Neural cell (in vitro differentiated cells): ENCODE results near the gene PIK3R1. TPM values are rescaled to one million over a fixed set of nuclear protein-coding genes. Genes with fewer than 3 reads are reported as not detected.

Experiments used
- H2AFZ ChIP-seq: fragments of 200-600, 300-800 bp; sonication (generic), shearing (Covaris generic); 2 replicates; pipeline ENCODE4 v1.6.0; 2014; ENCODE audit warnings: low read depth, mild to moderate bottlenecking, antibody characterized with exemption, low read length, moderate library complexity
- H3F3A ChIP-seq: fragments of 200-600 bp; shearing (Covaris generic); 2 replicates; pipeline ENCODE4 v1.6.1; 2016; ENCODE audit warnings: mild to moderate bottlenecking, moderate library complexity, mixed read lengths, antibody characterized with exemption, low read length; ENCODE audit not compliant: insufficient read depth, poor library complexity, severe bottlenecking
- H3K27ac ChIP-seq: fragments of 200-600, 300-800 bp; sonication (generic), shearing (Covaris generic); 2 replicates; pipeline ENCODE4 v1.5.1; 2014; ENCODE audit warnings: mild to moderate bottlenecking, low read length, moderate library complexity
- H3K27me3 ChIP-seq: fragments of 300-800, 200-600 bp; sonication (generic), shearing (Covaris generic); 2 replicates; pipeline ENCODE4 v1.6.0; 2014; ENCODE audit warnings: mild to moderate bottlenecking, low read depth, low read length, moderate library complexity; ENCODE audit not compliant: insufficient read depth
- H3K36me3 ChIP-seq: fragments of 300-800, 200-600 bp; sonication (generic), shearing (Covaris generic); 2 replicates; pipeline ENCODE4 v1.5.1; 2014; ENCODE audit warnings: mild to moderate bottlenecking, antibody characterized with exemption, low read length, moderate library complexity; ENCODE audit not compliant: insufficient read depth
- H3K4me2 ChIP-seq: fragments of 300-800, 200-600 bp; sonication (generic), shearing (Covaris generic); 2 replicates; pipeline ENCODE4 v1.6.0; 2014; ENCODE audit warnings: mild to moderate bottlenecking, low read length
- H3K4me3 ChIP-seq: fragments of 300-800, 200-600 bp; sonication (generic), shearing (Covaris generic); 2 replicates; pipeline ENCODE4 v1.5.1; 2014; ENCODE audit warnings: mild to moderate bottlenecking, low read length, moderate library complexity
- H3K79me2 ChIP-seq: fragments of 200-600 bp; shearing (Covaris generic); replicated peaks from 2 replicates; pipeline ENCODE4 v1.6.0; 2014; ENCODE audit warnings: mild to moderate bottlenecking, low read length, moderate library complexity; ENCODE audit not compliant: insufficient read depth
- H3K9ac ChIP-seq: fragments of 300-800, 200-600 bp; sonication (generic), shearing (Covaris generic); 2 replicates; pipeline ENCODE4 v1.6.1; 2016; ENCODE audit warnings: mild to moderate bottlenecking, low read length, mixed read lengths
- H3K9me2 ChIP-seq: fragments of 200-600 bp; shearing (Covaris generic); 2 replicates; pipeline ENCODE4 v1.6.1; 2016; ENCODE audit warnings: mild to moderate bottlenecking, low read length, mixed read lengths; ENCODE audit not compliant: insufficient read depth
- H3K9me3 ChIP-seq: fragments of 200-600, 300-800 bp; sonication (generic), shearing (Covaris generic); 2 replicates; pipeline ENCODE4 v1.6.1; 2016; ENCODE audit warnings: mild to moderate bottlenecking, mixed run types, low read length, moderate library complexity, mixed read lengths
- H4K20me1 ChIP-seq: fragments of 200-600 bp; shearing (Covaris generic); 2 replicates; pipeline ENCODE4 v1.6.1; 2016; ENCODE audit warnings: mild to moderate bottlenecking, mixed run types; ENCODE audit not compliant: insufficient read depth
- EP300 ChIP-seq: fragments of 450-650 bp; conservative IDR thresholded peaks from 2 replicates; pipeline ENCODE4 v1.6.1; 2014; ENCODE audit warnings: antibody characterized with exemption, mild to moderate bottlenecking, moderate library complexity; ENCODE audit not compliant: poor library complexity, severe bottlenecking
- EZH2 ChIP-seq: fragments of 200-600, 300-800 bp; shearing (Covaris generic), sonication (generic); IDR thresholded peaks from 2 replicates; pipeline ENCODE4 v1.6.1; 2014; ENCODE audit warnings: antibody characterized with exemption, low read length, borderline replicate concordance, mild to moderate bottlenecking; ENCODE audit not compliant: insufficient read depth, poor library complexity, severe bottlenecking
- MXI1 ChIP-seq: fragments of 450-650 bp; conservative IDR thresholded peaks from 2 replicates; pipeline ENCODE4 v1.6.1; 2014; ENCODE audit warnings: antibody characterized with exemption, mild to moderate bottlenecking; ENCODE audit not compliant: poor library complexity, severe bottlenecking
- POLR2AphosphoS5 ChIP-seq: IDR thresholded peaks from 2 replicates; pipeline ENCODE4 v1.6.1; 2012
- RAD21 ChIP-seq: fragments of 450-650 bp; conservative IDR thresholded peaks from 2 replicates; pipeline ENCODE4 v1.6.1; 2014; ENCODE audit warnings: antibody characterized with exemption, mild to moderate bottlenecking, moderate library complexity
- SMC3 ChIP-seq: fragments of 450-650 bp; conservative IDR thresholded peaks from 2 replicates; pipeline ENCODE4 v1.6.1; 2014; ENCODE audit warnings: antibody characterized with exemption, mild to moderate bottlenecking, moderate library complexity; ENCODE audit not compliant: poor library complexity
- TAF1 ChIP-seq: IDR thresholded peaks from 2 replicates; pipeline ENCODE4 v1.6.1; 2012; ENCODE audit warnings: low read depth
- polyA plus RNA-seq: library from polyadenylated mRNA; depleted of rRNA; stranded (reverse); fragments of >200 nt; gene quantifications from 2 replicates; pipeline ENCODE4 v1.2.3, GENCODE V29; 2014
- TF ChIP-seq, protein P1 (sequence below): IDR thresholded peaks from 2 replicates; pipeline ENCODE4 v1.6.1; 2012; ENCODE audit warnings: borderline replicate concordance
- TF ChIP-seq, protein P2 (sequence below): fragments of 450-650 bp; IDR thresholded peaks from 2 replicates; pipeline ENCODE4 v1.5.1; 2014; ENCODE audit warnings: antibody characterized with exemption, mild to moderate bottlenecking, moderate library complexity; ENCODE audit not compliant: poor library complexity, severe bottlenecking

The PIK3R1 gene
- polyA plus RNA-seq, 1 donor from 2014 or later: 41.9 TPM

DNA sequence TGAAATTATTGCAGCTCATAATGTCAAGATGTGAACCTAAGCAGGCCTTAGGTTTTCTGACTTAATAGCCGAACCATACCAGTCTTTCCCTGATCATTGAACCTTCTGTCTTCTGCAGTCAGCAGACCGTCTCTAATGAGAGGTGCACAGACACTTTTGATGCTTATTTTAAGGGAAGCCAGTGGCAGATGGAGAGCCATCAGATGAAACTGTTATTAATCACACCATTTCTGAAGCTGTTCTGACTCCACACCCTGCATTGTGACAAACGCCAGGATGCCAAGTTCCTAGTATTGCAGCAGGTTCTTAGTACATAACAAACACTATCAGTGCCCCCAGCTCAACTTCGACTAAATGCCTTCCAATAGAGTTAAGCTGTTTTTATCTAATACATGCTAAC, 43.0 kb downstream of the PIK3R1 start:
- Histone ChIP-seq H3K79me2 (peaks cover 11% of the 10 kb centered on the region), H3K9ac (no peak overlapping the region), H3F3A (peaks cover 3% of the 10 kb centered on the region), H3K9me2 (no peaks in the 10 kb centered on the region), H3K4me3 (no peak overlapping the region), H4K20me1 (no peaks in the 10 kb centered on the region), H3K27ac (no peak overlapping the region), H3K36me3 (no peaks in the 10 kb centered on the region), H3K4me2 (no peak overlapping the region), H2AFZ (no peak overlapping the region), H3K27me3 (no peaks in the 10 kb centered on the region), H3K9me3 (no peaks in the 10 kb centered on the region)
- TF ChIP-seq SMC3: no peak
- TF ChIP-seq TAF1: no peak
- TF ChIP-seq, protein P1, sequence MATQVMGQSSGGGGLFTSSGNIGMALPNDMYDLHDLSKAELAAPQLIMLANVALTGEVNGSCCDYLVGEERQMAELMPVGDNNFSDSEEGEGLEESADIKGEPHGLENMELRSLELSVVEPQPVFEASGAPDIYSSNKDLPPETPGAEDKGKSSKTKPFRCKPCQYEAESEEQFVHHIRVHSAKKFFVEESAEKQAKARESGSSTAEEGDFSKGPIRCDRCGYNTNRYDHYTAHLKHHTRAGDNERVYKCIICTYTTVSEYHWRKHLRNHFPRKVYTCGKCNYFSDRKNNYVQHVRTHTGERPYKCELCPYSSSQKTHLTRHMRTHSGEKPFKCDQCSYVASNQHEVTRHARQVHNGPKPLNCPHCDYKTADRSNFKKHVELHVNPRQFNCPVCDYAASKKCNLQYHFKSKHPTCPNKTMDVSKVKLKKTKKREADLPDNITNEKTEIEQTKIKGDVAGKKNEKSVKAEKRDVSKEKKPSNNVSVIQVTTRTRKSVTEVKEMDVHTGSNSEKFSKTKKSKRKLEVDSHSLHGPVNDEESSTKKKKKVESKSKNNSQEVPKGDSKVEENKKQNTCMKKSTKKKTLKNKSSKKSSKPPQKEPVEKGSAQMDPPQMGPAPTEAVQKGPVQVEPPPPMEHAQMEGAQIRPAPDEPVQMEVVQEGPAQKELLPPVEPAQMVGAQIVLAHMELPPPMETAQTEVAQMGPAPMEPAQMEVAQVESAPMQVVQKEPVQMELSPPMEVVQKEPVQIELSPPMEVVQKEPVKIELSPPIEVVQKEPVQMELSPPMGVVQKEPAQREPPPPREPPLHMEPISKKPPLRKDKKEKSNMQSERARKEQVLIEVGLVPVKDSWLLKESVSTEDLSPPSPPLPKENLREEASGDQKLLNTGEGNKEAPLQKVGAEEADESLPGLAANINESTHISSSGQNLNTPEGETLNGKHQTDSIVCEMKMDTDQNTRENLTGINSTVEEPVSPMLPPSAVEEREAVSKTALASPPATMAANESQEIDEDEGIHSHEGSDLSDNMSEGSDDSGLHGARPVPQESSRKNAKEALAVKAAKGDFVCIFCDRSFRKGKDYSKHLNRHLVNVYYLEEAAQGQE: no peak
- no peak for TF ChIP-seq MXI1
- no peak for TF ChIP-seq EP300
- no peak for TF ChIP-seq POLR2AphosphoS5
- TF ChIP-seq RAD21: no peak
- no peak for TF ChIP-seq EZH2
- TF ChIP-seq, protein P2, sequence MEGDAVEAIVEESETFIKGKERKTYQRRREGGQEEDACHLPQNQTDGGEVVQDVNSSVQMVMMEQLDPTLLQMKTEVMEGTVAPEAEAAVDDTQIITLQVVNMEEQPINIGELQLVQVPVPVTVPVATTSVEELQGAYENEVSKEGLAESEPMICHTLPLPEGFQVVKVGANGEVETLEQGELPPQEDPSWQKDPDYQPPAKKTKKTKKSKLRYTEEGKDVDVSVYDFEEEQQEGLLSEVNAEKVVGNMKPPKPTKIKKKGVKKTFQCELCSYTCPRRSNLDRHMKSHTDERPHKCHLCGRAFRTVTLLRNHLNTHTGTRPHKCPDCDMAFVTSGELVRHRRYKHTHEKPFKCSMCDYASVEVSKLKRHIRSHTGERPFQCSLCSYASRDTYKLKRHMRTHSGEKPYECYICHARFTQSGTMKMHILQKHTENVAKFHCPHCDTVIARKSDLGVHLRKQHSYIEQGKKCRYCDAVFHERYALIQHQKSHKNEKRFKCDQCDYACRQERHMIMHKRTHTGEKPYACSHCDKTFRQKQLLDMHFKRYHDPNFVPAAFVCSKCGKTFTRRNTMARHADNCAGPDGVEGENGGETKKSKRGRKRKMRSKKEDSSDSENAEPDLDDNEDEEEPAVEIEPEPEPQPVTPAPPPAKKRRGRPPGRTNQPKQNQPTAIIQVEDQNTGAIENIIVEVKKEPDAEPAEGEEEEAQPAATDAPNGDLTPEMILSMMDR: no peak

DNA sequence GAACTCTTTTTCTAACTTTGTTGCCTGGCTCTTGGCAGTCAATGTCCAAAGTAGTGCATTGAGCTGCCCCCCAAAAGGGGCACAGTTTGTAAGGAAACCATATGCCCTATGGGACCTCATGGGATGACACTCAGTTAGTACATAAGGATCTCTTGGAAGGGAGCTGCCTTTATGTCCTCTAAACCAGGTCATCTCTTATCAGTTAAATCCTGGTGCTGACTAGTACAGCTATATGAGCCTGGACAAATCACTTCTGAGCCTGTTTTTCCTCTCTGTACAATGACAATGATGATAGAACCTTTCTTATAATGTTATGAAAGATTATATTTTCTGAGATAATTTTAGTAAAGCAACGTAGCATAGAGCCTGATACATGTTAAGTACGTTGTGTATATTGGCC, 44.1 kb downstream of the PIK3R1 start:
- Histone ChIP-seq H3K27me3 (no peaks in the 10 kb centered on the region), H3K27ac (no peak overlapping the region), H4K20me1 (no peaks in the 10 kb centered on the region), H3K9me3 (no peaks in the 10 kb centered on the region), H3K79me2 (peaks cover 14% of the 10 kb centered on the region), H3F3A (peaks cover 3% of the 10 kb centered on the region), H3K9me2 (no peaks in the 10 kb centered on the region), H2AFZ (no peak overlapping the region), H3K4me2 (no peak overlapping the region), H3K4me3 (no peak overlapping the region), H3K36me3 (no peaks in the 10 kb centered on the region), H3K9ac (no peak overlapping the region)
- TF ChIP-seq SMC3: no peak
- TF ChIP-seq MXI1: no peak
- TF ChIP-seq EP300: no peak
- TF ChIP-seq EZH2: no peak
- TF ChIP-seq, protein P2: no peak
- TF ChIP-seq TAF1: no peak
- TF ChIP-seq, protein P1: no peak
- no peak for TF ChIP-seq RAD21
- TF ChIP-seq POLR2AphosphoS5: no peak
